HG03521 (cell line): ENCODE results near the gene FAM135A.
"Not testable (repeated sequence)": the region's sequence is repeated elsewhere in the genome, so short reads cannot be mapped to it uniquely, and the experiment has no call there.

ENCODE experiments used
- ATAC-seq: cut with Tn5 transposase; IDR thresholded peaks from one replicate; pipeline ENCODE4 v1.9.1; 2021; ENCODE audit warnings: mild to moderate bottlenecking, moderate library complexity; ENCODE audit not compliant: unreplicated experiment

Gene FAM135A

GRCh38 chr6:70607371-70607770 lies 194.1 kb downstream of the FAM135A start:
- ATAC-seq, result not testable (repeated sequence)

- ATAC-seq, result not testable (repeated sequence)
Observed at GRCh38 chr6:70609181-70609580, 195.9 kb downstream of the FAM135A start.
